ENCODE measurements around the gene RPL27A. TPM values are rescaled to one million over a fixed set of nuclear protein-coding genes. Genes with fewer than 3 reads are reported as not detected.

The RPL27A gene
- total RNA-seq, 1 donor from 2014 or later: 710 TPM

DNA sequence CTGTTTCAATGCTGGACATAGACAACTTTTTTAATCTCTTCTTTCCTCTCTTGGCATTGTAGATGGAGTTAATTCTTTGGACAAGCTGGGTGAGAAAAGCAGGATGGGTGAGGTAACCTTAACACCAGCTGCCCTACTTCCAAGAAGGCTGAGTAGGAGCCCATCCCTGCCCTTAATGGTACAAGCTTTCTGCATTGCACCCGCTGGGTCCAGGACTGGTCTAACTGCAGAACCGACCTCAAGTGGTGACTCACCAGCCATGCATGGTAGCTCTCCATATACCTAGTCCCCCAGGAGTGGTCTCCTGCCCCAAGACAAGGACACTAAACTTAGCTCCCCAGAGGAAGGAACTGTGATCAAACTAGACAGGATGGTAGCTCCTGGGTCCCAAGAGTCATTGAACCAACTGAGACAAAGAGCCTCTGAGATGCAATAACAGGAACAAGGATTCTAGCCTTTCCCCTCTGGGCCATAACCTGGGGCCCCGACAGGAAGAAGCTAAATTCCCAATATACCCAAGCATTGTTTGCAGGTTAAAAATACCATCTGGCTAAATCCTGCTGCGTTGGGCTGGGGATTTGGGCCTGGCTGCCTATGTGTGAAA is 32.1 kb downstream of the RPL27A start:
- ATAC-seq: no peak
- intact Hi-C loops (cut with DNase I): no loop called here
- no peak for DNase-seq (ENCODE audit: low spot score)

DNA sequence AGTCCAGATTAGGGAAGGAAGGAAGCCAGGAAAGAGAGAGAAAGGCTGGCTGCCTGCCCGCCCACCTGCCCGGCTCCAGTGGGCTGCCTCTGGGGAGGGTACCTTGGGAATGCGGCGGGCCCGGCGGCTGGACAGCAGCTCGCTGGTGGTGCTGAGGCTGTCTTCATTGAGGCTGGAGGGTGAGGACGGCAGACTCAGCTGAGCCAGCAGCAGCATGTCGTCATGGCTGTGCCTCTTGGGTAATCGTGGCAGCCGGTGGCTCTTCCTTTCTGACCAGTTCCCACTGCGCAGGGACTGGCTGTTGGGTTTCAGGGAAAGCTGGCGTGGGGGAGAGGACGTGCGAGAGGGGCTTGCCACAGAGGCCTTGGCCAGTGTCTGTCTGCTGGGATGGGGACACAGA is 32.9 kb downstream of the RPL27A start:
- DNase-seq (ENCODE audit: low spot score) (no peak), ATAC-seq (peak; percentile 42)
- intact Hi-C loops (cut with DNase I): no loop called here

DNA sequence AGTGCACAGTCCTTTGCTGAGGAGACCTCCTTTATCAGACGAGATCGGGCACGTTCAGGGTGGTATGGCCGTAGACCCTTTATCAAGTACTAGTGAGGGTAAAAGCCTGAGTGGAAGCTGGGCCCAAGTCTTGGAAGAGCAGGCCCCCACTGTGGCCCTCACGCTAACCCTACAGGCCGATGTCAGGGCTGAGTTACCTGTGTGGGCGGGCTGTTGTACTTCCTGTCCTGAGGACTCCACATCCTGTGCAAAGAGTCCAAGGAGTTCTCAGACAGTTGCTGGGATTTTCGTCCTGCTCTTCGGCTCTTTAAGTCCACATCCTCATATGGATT is 34.9 kb downstream of the RPL27A start:
- DNase-seq (ENCODE audit: low spot score): no peak
- ATAC-seq: no peak
- intact Hi-C loops (cut with DNase I): no loop called here

DNA sequence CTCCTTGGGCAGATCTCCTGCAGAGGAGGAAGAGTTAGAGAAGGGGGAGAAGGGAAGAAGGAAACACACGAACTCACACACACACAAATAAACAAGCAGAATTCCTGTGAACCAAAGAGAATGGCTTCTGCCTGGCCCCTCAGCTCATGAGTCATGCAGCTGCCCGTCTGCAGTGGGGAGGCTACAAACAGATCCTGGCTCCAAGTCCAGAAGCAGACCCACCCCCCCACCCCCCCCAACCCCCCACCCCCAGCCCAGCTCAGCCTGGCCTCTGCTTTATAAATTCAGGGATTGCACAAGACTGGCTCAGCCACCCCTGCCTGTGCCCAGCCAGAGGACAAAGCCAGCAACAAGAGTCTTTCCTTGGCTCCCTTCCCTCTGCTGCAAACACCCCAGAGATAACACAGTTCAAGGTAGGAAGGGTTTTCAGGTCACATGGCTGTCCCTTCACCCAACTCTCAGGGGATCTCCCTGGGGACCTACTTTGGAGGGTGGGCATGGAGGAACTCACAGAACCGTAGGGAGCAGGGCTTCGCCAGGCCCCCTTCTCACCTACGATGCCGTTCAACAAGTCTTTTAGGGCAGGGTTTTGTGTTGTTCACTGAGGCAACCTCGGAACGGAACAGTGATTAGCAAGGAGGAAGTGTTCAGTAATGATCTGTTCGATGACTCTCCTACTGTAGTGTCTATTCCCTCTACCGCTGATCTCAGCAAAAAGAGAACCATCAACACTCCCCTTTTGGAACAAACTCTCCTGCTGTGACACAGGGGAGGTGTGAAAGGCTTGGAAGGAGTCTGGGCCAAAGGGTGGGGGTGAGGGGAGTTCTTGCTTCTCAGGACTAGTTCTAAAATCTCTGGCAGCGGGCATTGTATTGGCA is 35.5 kb downstream of the RPL27A start:
- DNase-seq (ENCODE audit: low spot score): no peak
- ATAC-seq: peak; percentile 64
- intact Hi-C loops (cut with DNase I): no loop called here

DNA sequence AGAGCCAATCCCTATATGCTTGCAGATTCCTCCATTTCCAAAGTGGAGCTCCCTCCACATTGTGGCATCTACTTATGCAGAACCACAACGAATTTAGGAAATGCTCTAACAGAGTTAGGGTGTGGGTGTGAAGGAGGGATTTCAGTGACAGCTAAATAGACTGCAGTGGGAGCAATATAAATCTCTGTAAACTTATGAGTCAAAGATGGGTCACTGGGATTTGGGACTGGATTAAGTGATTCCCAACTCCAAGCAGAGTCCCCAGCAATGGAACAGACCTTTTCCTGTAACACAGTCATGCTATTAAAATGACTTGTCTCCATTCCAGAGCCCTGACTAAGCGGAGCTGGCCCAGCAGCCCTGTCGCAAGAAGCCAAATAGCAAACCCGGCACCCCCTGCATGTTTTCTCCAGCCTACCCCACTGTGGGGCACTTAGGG is 36.6 kb downstream of the RPL27A start:
- peak; percentile 68 for ATAC-seq
- no peak for DNase-seq (ENCODE audit: low spot score)
- intact Hi-C loops (cut with DNase I): no loop called here

DNA sequence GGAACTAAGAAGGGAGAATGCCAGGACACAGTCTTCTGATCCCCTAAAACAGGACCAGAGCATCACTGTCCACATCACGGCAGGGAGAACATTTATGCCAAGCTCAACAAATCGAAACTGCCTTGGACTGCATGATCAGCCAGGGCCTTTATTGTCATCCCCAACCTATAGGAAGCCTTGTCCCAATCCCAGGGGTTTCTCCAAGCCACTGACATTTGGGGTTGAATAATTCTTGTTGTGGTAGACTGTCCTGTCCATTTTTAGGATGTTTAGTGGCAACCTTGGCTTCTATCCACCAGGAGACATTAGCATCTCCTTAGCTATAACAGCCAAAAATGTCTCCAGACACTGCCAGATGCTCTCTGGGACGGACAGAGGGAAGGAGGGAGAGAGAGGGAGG is 37.1 kb downstream of the RPL27A start:
- no peak for DNase-seq (ENCODE audit: low spot score)
- intact Hi-C loops (cut with DNase I): loop anchor here (10.0 kb wide), 1 partner anchor 95 kb away; a partner anchor contains a TSS
- peak; percentile 1 for ATAC-seq

DNA sequence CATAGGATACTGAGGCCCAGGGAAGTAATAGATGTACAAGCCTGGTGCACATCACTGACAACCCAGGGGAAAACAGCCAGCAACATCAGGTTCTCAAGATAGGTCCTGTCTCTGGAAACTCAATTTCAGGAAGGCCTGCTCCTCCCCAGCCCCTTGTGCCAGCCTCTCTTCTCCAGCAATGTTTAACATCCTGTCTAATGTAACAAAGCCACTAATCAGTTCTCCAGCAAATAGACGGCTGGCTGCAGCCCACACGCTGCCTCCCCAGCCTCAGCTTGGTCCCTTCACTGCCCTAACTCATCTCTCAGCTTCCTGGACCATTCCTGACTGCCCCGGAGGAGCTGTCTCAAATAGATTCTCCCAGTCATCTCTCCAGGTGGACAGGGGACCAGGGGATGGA is 37.8 kb downstream of the RPL27A start:
- no peak for ATAC-seq
- intact Hi-C loops (cut with DNase I): loop anchor here (10.0 kb wide), 1 partner anchor 94 kb away; a partner anchor contains a TSS
- no peak for DNase-seq (ENCODE audit: low spot score)

DNA sequence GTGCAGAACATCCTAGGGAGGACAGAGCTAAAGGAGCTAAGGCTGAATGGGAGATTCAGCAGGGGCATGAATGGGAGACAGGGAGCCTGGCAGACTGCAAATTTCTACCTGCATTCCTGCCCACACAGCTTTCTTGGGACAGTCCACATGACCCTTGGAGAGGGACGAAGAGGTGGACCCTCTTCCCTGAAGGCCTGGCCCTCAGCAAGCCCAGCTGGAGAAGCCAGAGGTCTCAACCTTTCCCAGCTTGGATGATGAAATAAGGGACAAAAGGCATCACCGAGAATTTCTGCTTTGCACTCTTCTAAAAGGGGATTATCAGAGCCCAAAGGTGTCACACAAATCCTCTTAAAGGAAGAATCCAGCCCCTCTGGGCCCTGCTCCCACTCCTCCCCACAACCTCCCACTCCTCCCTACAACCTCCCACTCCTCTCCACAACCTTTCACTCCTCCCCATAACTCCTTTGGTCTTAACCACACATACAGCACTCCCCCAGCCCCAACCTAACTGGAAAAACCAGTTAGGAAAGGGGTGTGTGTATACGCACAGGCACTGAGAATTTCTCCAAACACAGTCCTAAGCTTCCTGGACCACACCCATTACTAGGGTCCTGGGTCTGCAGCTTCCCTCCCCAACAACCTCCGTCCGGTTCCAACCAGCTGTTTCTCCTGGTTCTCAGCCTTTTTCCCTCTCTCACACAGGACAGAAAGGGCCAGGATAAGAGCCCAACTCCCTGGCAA is 38.4 kb downstream of the RPL27A start:
- DNase-seq (ENCODE audit: low spot score): no peak
- intact Hi-C loops (cut with DNase I): loop anchor here (10.0 kb wide), 1 partner anchor 94 kb away; a partner anchor contains a TSS
- peak; percentile 2 for ATAC-seq

DNA sequence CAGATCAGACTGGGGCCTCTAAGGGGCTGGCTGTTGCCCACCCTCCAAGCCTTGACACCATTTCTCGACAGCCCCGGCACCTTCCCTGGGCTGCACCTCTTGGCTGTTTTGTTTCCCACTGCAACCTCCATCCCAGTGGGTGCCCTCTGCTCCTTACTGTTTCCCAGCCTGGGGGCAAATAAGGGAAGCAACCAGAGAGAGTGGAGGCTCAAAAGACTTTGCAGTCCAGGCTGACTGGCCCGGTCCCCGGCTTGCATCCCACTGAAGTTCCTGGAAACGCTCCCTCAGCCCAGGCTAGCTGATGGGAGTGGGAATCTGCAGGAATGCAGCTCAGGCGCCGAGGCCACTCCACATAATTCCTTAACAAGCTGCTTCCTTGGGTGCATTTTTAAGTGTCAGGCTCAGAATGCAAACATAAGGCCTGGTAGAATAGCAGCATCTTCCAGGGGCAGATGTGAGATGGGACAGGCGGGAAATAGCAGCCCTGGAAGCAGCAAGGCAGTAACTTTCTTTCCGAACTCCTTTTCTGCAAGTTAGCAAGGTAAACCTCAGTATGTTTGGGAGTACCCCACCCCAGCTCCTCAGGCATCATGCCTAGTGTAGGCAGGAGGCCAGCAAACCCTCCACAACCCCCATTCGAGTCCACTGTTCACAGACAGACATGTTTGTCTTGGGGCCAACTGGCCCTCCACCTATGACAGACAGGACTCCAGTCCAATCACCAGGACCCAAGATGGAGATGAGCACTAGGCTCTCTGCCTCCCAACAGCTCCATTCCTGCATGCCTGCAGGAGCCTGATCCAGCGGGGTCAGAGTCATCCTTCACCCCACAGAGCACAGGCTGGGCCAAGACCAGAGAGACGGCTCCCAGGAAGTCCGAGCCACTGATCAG is 39.3 kb downstream of the RPL27A start:
- intact Hi-C loops (cut with DNase I): loop anchor here (10.0 kb wide), 1 partner anchor 93 kb away; a partner anchor contains a TSS
- no peak for DNase-seq (ENCODE audit: low spot score)
- ATAC-seq: no peak

DNA sequence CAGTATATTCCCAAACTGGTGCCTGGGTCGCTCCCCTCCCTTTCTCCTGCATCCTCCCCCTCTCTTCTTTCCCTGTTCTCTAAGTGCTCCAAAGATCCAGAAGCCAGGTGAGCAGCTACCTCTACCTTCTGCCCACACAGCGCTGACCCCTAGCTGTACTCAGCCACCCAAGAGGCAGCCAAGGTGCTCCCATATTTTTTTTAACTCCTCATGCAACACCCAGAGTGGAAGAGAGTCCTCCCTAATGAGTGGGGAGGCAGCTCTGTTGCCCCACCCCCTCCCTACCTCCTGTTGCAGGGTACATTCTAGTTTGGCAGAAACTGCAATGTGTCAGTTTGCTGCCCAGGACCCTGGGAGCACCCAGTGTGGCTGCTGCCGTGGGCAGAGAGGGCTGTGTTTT is 40.2 kb downstream of the RPL27A start:
- ATAC-seq: no peak
- no peak for DNase-seq (ENCODE audit: low spot score)
- intact Hi-C loops (cut with DNase I): loop anchor here (10.0 kb wide), 1 partner anchor 92 kb away; a partner anchor contains a TSS

DNA sequence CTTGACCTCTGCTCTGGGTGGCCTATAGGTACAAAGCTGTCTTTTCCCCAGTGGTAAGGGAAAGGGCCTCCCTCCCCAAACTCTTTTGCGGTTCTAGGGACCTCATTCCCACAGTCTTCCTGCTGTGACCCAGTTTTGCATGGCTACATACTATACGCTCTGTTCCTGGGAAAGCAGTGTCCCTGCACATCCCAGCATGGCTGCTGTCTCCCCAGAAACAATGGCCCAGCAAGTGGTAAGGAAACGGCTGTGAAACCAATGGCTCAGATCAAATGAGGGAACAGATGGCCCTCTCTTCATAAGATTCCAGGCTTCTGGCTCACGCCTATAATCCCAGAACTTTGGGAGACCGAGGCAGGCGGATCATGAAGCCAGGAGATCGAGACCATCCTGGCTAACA is 41.1 kb downstream of the RPL27A start:
- DNase-seq (ENCODE audit: low spot score) (no peak), ATAC-seq (no peak)
- intact Hi-C loops (cut with DNase I): loop anchor here (10.0 kb wide), 1 partner anchor 91 kb away; a partner anchor contains a TSS

DNA sequence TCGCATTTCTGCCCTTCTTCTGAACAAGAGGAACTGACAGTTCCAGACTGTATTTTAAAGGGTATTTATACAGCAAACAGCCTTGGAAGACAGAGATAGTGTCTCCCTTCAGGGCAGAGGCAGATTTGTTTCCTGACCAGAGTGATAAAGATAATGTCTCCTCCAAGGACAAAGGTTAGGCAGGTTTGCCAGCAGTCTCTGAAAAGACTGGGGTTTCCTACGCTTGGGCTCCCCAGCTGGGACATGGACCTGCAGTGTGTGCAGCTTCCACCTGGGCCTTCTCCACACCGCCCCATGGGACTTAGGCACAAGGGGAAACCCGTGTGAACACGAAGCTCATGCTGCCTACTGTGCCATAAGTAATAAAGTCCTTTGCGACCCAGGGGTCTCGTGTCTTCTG is 42.1 kb downstream of the RPL27A start:
- DNase-seq (ENCODE audit: low spot score) (no peak), ATAC-seq (no peak)
- intact Hi-C loops (cut with DNase I): loop anchor here (10.0 kb wide), 1 partner anchor 90 kb away; a partner anchor contains a TSS

DNA sequence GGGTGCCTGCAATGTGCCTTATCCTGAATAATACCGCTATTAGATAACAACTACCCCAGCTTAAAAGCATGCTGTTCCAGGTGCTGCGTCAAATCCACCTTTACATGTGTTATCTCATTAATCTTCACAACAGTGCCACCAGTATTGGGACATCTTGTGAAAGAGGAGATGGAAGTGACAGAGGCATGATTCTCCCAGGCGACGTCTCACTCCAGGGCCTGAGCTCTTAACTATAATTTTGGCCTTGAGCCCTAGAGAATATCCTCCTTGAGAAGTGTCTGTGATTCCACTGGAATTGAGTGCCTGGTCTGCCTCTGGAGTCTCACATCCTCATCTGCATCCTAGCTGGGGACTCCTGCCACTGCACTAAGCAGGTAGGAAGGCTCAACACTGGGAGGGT is 43.8 kb downstream of the RPL27A start:
- intact Hi-C loops (cut with DNase I): loop anchor here (10.0 kb wide), 1 partner anchor 88 kb away; a partner anchor contains a TSS
- ATAC-seq (no peak), DNase-seq (ENCODE audit: low spot score) (no peak)

DNA sequence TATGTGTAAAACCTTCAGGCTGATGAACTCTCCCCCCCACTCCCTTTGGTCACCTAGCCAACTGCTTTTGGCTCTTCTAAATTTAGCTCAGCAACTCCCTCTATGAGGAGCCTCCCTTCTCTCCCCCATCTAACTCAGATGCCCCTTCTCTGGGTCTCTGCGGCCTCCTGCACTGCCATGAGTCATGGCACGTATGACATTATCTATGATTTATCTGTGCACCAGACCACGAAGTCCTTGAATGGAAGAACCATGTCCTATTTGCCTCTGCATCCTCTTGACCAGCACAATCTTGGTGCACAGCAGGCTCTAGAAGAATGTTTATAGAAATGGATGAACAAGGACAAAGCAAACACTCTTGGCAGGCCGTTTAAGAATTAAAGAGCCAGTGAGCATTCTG is 46.0 kb downstream of the RPL27A start:
- intact Hi-C loops (cut with DNase I): loop anchor here (10.0 kb wide), 1 partner anchor 86 kb away; a partner anchor contains a TSS
- no peak for DNase-seq (ENCODE audit: low spot score)
- ATAC-seq: no peak

DNA sequence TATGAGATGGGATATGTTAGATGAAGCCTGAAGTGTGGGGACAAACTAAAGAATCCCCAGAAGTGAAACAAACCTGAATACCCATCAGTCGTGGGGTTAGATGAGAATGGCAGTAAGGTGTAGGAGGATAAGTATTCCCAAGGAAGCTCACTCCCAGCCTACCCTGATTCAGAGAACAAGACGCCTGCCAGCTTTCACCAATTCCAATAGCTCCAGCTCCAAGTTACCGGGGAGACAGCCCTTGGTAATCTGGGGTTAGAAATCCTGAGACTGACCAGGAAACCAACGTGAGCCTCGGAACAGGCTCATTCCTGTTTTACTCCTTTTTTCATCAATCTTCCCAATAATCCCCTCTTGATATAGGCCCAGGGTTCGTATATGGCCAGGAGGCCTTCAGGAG is 46.5 kb downstream of the RPL27A start:
- no peak for DNase-seq (ENCODE audit: low spot score)
- no peak for ATAC-seq
- intact Hi-C loops (cut with DNase I): loop anchor here (10.0 kb wide), 1 partner anchor 86 kb away; a partner anchor contains a TSS

DNA sequence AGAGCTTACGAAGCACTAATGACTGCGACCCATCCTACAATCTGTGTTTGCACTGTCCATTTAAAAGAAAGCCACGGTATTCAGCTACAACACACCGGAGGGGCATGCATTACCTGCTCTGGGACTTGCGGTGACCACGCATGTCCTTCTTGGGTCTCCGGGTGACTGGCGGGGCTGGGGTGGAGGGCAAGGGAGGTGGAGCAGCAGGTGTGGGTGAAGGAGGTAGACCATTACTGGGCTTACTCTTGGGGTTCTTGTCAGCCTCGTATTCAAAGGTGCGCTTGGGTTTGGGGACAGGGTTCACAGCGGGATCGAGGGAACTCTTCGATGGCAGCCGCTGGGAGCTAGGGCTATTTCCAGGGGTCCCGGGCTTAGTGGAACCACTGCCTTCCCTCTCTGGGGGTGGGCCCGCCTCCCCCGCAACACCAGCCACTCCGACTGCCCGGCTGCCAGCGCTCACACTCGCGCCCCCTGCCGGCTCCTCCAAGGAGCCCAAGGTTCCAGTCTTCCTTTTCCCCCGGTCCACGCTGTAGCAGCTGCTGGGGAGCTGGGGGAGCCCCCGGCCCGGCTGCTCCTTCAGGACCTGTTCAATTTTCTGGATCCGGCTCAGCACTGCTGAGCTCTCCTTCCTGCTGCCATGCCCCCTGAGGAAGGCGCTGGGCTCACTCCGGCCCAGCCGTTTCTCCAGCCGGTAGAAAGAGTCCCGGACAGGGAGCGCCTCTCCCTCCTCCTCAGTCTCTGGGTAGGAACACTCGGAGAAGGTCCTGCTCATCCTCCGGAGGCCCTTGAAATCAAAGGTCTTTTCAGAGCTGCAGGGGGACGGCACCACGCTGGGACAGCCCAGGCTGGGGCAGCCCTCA is 47.5 kb downstream of the RPL27A start:
- intact Hi-C loops (cut with DNase I): loop anchor here (10.0 kb wide), 1 partner anchor 85 kb away; a partner anchor contains a TSS
- no peak for ATAC-seq

DNA sequence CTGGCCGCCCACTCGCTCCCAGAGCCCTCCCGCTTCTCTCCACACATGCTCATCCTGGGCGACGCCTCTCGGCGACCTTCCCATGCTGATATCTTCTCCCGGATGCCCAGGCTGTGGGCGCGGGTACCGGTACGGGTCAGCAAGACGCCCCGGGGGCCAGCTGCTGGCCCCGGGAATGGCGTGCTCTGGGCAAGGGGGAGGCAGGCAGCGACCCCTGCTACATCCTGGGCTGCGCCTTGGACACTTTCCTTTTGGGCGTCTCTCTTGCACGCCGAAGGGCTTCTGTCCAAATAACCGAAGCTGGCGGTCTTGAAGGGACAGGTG is 48.1 kb downstream of the RPL27A start:
- DNase-seq (ENCODE audit: low spot score) (no peak), ATAC-seq (no peak)
- intact Hi-C loops (cut with DNase I): no loop called here

More for the DNA sequence above, 47.5 kb downstream of the RPL27A start:
- DNase-seq (ENCODE audit: low spot score): no peak

Data from sciatic nerve (tissue), 2 donors.